PFSK-1 (cell line): ENCODE results near the gene TRAPPC3L.

ENCODE experiments used
- FOXP2 ChIP-seq: optimal IDR thresholded peaks from 2 replicates; pipeline ENCODE3; 2011; ENCODE audit warnings: borderline replicate concordance, control low read depth, inconsistent platforms; ENCODE audit not compliant: insufficient read depth; ENCODE audit errors: extremely low read length, extremely low read depth
- POLR2AphosphoS5 ChIP-seq: IDR thresholded peaks from 2 replicates; pipeline ENCODE4 v1.6.1; 2012; ENCODE audit warnings: low read depth, mild to moderate bottlenecking, control low read depth, low read length, moderate library complexity
- SIN3A ChIP-seq: IDR thresholded peaks from 2 replicates; pipeline ENCODE4 v1.6.1; 2012; ENCODE audit warnings: mild to moderate bottlenecking, low read length, moderate library complexity, borderline replicate concordance; ENCODE audit not compliant: insufficient read depth
- TAF1 ChIP-seq: IDR thresholded peaks from 2 replicates; pipeline ENCODE4 v1.6.1; 2012; ENCODE audit warnings: low read length, control low read depth, borderline replicate concordance; ENCODE audit not compliant: insufficient read depth
- TF ChIP-seq, protein P1 (sequence below), 2 experiments: IDR thresholded peaks; 2 replicates each; pipeline versions ENCODE4 v1.6.1 to v1.8.0; 2011 to 2012; ENCODE audit warnings: low read depth in 2 of 2, low read length in 2 of 2, control low read depth in 1 of 2, inconsistent platforms in 1 of 2, mild to moderate bottlenecking in 1 of 2, moderate library complexity in 1 of 2; ENCODE audit not compliant: insufficient read depth in 1 of 2

TRAPPC3L gene

DNA sequence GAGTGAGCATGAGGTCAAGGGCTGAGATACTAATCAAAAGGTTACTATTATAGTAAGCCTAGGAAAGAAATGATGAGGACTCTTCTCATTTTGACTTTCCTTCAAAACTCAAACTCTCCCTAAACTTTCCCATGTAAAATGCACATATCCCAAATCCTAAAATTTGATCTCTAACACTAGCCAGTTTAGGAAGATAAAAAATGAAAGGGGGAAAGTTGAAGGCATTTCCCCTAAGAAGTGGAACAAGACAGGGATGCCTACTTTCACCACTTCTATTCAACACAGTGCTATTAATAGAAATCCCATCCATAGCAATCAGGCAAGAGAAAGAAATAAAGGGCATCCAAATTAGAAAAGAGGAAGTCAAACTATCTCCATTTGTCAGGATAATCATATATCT is 37.0 kb downstream of the TRAPPC3L start:
- no peak for TF ChIP-seq SIN3A
- TF ChIP-seq, protein P1, sequence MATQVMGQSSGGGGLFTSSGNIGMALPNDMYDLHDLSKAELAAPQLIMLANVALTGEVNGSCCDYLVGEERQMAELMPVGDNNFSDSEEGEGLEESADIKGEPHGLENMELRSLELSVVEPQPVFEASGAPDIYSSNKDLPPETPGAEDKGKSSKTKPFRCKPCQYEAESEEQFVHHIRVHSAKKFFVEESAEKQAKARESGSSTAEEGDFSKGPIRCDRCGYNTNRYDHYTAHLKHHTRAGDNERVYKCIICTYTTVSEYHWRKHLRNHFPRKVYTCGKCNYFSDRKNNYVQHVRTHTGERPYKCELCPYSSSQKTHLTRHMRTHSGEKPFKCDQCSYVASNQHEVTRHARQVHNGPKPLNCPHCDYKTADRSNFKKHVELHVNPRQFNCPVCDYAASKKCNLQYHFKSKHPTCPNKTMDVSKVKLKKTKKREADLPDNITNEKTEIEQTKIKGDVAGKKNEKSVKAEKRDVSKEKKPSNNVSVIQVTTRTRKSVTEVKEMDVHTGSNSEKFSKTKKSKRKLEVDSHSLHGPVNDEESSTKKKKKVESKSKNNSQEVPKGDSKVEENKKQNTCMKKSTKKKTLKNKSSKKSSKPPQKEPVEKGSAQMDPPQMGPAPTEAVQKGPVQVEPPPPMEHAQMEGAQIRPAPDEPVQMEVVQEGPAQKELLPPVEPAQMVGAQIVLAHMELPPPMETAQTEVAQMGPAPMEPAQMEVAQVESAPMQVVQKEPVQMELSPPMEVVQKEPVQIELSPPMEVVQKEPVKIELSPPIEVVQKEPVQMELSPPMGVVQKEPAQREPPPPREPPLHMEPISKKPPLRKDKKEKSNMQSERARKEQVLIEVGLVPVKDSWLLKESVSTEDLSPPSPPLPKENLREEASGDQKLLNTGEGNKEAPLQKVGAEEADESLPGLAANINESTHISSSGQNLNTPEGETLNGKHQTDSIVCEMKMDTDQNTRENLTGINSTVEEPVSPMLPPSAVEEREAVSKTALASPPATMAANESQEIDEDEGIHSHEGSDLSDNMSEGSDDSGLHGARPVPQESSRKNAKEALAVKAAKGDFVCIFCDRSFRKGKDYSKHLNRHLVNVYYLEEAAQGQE (IDR thresholded peaks at IDR 0.05; ENCODE audit: insufficient read depth in 1 of 2, low read depth in 2 of 2, low read length in 2 of 2): no peak
- TF ChIP-seq TAF1: no peak
- no peak for TF ChIP-seq POLR2AphosphoS5
- TF ChIP-seq FOXP2: no peak

DNA sequence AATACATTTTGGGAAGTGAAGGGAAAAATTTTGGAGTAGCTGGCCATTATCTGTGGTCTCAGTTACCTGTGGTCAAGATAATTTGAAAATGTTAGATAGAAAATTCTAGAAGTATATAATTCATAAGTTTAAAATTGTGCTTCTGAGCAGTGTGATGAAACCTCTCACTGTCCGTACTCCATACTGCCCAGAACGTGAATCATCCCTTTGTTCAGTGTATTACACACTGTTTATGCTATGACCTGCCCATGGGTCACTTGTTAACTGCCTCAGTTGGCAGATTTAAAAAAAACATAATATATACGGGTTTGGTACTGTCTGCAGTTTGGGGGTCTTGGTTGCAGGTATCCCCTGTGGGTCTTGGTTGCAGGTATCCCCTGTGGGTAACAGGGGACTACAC is 38.2 kb downstream of the TRAPPC3L start:
- TF ChIP-seq, protein P1 (IDR thresholded peaks at IDR 0.05; ENCODE audit: insufficient read depth in 1 of 2, low read depth in 2 of 2, low read length in 2 of 2): no peak
- no peak for TF ChIP-seq FOXP2
- TF ChIP-seq TAF1: no peak

- TF ChIP-seq POLR2AphosphoS5 (no peak), TAF1 (no peak), FOXP2 (no peak), SIN3A (no peak)
- TF ChIP-seq, protein P1 (IDR thresholded peaks at IDR 0.05; ENCODE audit: insufficient read depth in 1 of 2, low read depth in 2 of 2, low read length in 2 of 2): no peak
Measured at GRCh38 chr6:116500969-116501433, 44.5 kb downstream of the TRAPPC3L start.

DNA sequence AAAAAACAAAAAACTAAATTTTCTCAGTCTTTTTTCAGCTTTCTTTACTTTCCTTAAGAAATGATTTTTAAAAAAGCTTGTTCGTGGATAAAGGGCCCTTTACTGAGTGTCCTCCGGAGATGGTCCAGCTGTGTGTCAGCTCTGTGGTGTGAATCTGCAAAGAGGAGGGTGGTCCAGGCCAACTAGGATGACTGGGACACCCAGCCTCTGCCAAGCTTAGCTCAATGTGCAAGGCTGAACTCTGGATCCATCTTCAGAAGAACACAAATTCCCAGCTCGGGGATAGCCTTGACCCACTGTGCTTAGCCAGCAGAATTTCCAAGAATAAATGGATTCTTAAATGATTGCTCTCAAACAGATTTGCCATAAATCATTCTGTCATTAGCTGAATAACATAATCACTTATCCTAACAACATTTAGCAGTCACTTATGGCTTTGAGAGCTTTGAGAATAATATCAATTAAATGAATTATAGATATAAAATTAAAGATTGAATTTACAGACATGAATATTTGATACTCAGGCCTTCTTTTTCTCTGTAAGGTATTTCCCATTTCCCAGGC is 48.3 kb downstream of the TRAPPC3L start:
- no peak for TF ChIP-seq SIN3A
- TF ChIP-seq, protein P1 (IDR thresholded peaks at IDR 0.05; ENCODE audit: insufficient read depth in 1 of 2, low read depth in 2 of 2, low read length in 2 of 2): no peak
- TF ChIP-seq POLR2AphosphoS5: no peak
- TF ChIP-seq FOXP2: no peak
- TF ChIP-seq TAF1: no peak
